Measurements from ENCODE around the gene CTDSPL2.
A peak's percentile ranks its signal among the peaks of the same experiment; 100 is the strongest.
"Not testable (repeated sequence)": the region's sequence is repeated elsewhere in the genome, so short reads cannot be mapped to it uniquely, and the experiment has no call there.

CTDSPL2 gene

GRCh38 chr15:44485880-44486279 is 58.5 kb downstream of the CTDSPL2 start:
- no peak for DNase-seq

- peak; percentile 27 for DNase-seq
These were observed 62.0 kb downstream of the CTDSPL2 start for GRCh38 chr15:44489464-44489863.

DNA sequence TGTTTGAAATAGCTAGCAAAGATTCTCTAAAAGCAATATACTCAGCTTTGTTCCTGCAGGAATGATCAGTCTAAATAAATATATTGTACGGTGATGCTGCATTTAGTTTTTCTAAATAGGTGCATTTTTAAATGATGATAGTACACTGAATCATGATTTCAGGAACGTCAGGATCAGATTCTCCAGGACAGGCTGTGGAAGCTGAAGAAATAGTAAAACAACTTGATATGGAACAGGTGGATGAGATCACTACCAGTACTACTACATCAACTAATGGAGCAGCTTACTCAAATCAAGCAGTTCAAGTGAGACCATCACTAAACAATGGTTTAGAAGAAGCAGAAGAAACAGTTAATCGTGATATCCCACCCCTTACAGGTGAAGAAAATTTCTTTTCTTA is 63.2 kb downstream of the CTDSPL2 start:
- DNase-seq: no peak

DNA sequence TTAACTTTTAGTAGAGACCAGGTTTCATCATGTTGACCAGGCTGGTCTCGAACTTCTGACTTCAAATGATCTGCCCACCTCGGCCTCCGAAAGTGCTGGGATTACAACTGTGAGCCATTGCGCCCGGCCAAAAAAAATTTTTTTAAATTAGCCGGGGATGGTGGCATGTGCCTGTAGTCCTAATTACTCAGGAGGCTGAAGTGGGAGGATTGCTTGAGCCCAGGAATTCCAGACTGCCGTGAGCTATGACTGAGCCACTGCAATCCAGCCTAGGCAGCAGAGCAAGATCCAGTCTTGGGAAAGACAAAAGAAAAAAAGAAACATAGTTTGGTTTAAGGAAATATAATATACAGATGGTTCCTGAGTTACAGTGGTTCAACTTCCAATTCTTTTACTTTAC is 64.6 kb downstream of the CTDSPL2 start:
- DNase-seq: no peak

DNA sequence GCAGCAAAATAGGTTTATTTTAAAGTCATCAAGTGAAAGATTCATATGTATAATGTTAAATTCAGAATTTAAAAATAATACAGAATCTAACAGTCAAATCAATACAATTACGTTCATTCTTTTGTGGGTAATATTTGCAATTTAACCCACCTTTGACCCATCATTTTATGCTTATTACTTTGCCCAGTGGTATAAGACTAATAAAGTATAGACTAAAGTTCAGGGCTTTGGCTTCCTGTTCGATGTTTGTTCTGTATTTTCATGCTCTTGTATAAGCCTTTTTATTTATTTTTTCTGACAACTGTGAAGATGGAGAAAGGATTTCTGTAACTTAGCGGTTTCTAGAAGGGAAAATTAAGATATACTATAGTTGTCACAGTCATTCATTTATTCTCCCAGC is 65.2 kb downstream of the CTDSPL2 start:
- DNase-seq: no peak

GRCh38 chr15:44495562-44495961 is 68.1 kb downstream of the CTDSPL2 start:
- DNase-seq: no peak

DNA sequence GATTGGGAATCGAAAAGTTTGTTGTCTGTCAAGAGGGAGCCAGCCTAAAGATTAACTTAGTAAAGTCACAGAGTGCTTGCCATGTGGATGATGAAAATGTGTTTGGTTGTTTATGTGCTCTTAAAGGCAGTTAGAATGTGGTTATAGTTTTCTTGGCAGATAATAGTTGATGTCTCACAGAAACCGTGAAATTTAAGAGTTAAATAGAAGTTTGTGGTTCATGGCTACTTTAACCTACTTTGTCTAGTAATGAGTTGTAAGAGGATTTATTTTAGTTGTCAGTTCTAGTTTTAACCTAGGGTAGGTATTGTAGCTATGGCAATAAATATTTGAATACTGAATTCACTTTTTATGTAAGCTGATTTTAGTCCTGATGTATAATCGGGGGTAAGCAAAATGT is 73.1 kb downstream of the CTDSPL2 start:
- DNase-seq: no peak

DNA sequence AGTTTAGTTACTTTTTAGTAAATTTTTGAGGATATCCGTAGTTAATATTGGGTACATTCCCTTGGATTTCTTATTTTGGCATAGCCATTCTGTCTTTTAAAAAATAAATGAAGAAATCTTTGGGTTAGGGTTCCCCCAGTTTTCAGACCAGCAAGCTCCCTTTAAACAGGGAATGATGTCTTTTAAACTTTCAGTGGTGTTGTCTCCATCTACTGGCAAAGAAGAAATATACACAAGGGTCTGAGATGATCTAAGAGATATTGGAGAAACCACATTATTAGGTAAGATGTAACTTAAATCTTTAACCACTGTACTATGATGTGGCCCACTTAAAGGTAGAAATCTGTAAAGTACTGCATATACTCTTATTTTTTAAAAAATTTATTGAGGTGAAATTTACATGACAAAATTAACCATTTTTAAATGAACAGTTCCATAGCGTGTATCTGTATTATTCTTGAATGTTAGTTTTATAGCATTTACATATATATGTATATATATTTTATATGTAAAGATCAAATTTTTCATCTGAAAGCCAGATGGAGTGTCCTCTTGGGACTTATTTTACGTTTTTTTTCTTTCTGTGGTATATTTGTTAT is 74.4 kb downstream of the CTDSPL2 start:
- peak; percentile 36 for DNase-seq

DNA sequence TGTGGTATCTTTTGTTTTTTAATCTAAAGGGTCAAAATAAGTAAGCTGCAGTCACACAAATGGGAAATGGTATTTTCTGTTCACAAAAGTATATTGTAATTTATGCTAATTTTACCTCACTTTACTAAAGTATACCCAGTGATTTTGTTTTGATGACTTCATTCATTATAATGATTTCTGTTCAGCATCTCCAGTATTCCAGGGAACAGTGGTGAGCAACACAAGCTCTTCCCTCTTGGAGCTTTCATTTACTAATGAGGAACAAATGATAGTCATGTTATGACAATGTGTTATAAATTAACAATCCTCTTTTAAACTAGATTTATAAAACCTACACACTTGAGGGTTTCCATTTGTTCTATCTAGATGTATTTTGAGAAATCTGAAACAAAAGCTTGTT is 89.0 kb downstream of the CTDSPL2 start:
- no peak for DNase-seq

DNA sequence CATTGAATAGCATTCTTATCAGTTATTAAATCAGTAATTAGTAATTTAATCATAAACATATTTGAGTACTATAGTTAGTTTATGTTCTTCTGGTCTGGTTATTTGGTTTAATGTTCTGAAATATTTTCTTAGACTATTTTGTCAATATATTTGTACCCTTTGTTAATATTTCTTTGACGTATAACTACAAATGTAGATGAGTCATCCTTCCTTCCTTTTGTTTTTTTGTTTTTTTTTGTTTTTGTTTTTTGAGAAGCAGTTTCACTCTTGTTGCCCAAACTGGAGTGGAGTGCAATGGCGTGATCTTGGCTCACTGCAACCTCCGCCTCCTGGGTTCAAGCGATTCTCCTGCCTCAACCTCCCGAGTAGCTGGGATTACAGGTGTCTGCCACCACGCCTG is 92.1 kb downstream of the CTDSPL2 start:
- no peak for DNase-seq

DNA sequence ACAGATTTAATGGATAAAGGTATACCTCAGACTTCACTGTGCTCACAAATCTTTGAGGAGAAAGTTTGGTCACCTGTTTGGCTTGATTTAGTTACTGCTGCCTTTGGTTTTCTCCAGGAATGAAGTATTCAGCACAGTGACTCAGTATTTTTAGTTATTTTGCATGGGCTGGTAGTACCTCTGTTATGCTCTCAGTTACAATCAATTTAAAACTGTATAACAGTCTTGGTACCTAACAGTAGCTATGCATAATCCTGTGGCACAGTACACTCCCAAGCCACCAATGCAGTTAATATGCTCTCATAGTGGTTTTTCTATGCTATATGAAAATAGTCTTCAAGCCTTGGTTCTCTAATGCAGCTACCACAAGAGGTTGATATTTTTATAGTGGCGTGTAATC is 97.6 kb downstream of the CTDSPL2 start:
- no peak for DNase-seq

DNA sequence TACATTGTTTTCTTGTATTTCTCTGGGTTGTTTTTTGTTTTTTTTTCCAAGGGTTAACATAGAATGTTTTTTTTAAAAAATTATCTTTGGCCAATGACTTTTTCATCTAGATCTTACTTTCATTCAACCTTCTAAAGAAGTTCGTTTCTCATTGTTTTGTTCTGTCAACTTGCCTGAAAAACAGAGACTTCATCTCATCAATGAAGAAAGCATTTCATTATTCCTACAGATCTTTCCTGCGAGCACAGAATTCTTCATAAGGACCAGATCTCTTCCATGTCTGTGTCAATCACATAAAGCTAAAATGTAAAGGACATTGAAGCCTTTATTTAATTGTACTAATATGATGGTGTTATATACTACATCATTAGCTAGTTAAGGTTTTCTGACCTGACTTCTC is 99.8 kb downstream of the CTDSPL2 start:
- DNase-seq: no peak

DNA sequence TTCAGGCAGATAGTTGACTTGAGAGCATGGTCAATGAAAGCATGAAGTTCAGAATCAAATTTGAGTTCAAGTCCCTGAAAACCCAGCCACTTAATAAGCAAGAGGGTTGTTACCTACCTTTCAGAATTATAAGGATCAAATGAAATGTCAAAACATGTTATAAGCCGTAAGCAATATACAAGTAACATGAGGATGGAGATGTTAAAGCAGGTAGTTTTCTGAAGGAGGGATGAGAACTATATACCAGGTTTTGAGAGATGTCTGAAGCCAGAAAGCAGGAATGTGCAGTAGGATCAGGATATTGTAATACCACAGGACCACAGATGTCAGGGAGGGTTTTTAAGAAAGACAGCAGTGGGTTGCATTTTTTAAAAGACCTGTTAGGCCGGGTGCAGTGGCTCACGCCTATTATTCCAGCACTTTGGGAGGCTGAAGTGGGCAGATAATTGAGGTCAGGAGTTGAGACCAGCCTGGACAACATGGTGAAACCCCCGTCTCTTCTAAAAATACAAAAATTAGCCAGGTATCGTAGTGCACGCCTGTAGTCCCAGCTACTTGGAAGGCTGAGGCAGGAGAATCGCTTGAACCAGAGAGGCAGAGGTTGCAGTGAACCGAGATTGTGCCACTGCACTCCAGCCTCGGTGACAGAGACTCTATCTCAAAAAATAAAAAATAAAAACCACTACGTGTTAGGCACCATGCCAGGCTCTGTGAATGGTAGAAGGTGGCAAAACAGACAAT is 102.6 kb downstream of the CTDSPL2 start:
- DNase-seq: no peak

DNA sequence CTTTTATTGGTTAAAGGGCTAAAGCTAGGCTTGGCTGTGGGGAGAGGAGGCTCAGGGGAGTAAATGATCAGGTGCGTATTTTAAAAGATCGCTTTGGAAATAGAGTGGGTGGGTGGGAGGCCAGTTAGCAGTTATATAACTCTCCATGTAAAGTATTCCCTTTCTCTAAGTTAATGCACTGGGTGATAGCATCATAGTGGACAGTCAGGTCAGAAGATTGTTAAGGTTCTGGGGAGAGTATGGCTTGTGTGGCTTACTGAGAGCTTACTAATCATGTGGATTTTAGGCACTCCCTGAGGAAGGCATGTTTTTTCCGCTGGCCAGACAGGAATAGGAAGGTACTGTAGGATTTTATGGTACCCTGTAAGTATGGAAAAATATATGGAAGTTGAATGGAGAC is 103.2 kb downstream of the CTDSPL2 start:
- no peak for DNase-seq

DNA sequence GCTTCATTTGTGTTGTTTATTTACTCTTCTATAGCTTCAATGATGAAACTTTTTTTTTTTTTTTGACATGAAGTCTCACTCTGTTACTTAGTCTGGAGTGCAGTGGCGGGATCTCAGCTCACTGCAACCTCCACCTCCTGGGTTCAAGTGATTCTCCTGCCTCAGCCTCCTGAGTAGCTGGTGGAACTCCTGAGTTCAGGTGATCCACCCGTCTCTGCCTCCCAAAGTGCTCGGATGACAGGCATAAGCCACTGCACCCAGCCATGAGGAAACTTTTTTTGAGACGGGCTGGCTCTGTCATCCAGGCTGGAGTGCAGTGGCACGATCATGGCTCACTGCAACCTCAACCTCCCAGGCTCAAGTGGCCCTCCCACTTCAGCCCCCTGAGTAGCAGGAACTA is 104.8 kb downstream of the CTDSPL2 start:
- DNase-seq: not testable (repeated sequence)

DNA sequence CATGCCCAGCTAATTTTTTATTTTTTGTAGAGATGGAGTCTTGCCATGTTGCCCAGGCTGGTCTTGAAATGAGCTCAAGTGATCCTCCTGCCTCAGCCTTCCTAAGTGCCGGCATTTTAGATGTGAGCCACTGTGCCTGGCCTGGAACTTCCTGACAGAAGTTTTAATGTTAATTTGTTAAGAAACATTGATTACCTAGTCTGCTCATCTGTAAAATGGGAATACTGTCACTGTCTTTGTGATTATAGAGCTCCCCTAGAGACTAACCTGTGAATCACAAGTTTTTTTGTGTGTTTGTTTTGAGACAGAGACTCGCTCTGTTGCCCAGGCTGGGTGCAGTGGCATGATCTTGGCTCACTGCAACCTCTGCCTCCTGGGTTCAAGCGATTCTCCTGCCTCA is 105.3 kb downstream of the CTDSPL2 start:
- DNase-seq: no peak

DNA sequence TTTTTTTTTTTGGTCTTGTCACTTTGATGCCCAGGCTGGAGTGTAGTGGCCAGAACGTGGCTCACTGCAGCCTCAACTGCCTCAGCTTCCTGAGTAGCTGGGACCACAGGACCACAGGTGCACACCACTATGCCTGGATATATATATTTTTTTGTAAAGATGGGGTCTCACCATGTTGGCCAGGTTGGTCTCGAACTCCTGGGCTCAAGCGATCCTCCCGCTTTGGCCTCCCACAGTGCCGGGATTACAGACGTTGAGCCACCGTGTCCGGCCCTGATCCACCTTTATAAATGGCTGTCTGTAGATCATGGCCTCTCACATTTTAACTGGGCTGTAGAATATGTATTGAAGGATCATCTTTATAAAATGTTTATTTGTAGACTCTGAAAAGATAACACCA is 107.7 kb downstream of the CTDSPL2 start:
- DNase-seq: no peak

- DNase-seq: peak; percentile 13
These were observed 108.3 kb downstream of the CTDSPL2 start for GRCh38 chr15:44535523-44536301.

- DNase-seq: peak; percentile 91
These were observed 109.0 kb downstream of the CTDSPL2 start for GRCh38 chr15:44536302-44536961.

- peak; percentile 96 for DNase-seq
These were observed 109.7 kb downstream of the CTDSPL2 start, which contains the start of gene EIF3J for GRCh38 chr15:44536962-44537734. EIF3J (plus strand) TSS chr15:44537147; CDS start chr15:44537195, 48 bp downstream.

- peak; percentile 21 for DNase-seq
These were observed 110.4 kb downstream of the CTDSPL2 start for GRCh38 chr15:44537735-44538240.

- no peak for DNase-seq
These were observed 114.0 kb downstream of the CTDSPL2 start for GRCh38 chr15:44541282-44541958.

Data from inflammatory macrophage treated with lipopolysaccharide for 4 hours (primary cell).